Right lobe of liver (tissue), 4 donors: Measurements from ENCODE around the gene MAP10.

Experiments used
- POLR2A ChIP-seq: fragments of 450-650 bp; IDR thresholded peaks from one replicate; pipeline ENCODE4 v1.6.1; 2017; ENCODE audit warnings: antibody characterized with exemption, mild to moderate bottlenecking
- TF ChIP-seq, protein P1 (sequence below), 4 donors: fragments of 200-600 bp in 3 of 4; fragments of 450-650 bp in 1 of 4; IDR thresholded peaks; one replicate each; pipeline versions ENCODE4 v1.5.1 to v1.8.0; 2016 to 2022; ENCODE audit warnings: antibody characterized with exemption in 4 of 4, mild to moderate bottlenecking in 2 of 4
- donor health status: DM: no; HTN: no; CAD: no.
- donor health status: DM: no; HTN: no; CAD: no.
- donor health status: DM: no; HTN: yes; CAD: no.

DNA sequence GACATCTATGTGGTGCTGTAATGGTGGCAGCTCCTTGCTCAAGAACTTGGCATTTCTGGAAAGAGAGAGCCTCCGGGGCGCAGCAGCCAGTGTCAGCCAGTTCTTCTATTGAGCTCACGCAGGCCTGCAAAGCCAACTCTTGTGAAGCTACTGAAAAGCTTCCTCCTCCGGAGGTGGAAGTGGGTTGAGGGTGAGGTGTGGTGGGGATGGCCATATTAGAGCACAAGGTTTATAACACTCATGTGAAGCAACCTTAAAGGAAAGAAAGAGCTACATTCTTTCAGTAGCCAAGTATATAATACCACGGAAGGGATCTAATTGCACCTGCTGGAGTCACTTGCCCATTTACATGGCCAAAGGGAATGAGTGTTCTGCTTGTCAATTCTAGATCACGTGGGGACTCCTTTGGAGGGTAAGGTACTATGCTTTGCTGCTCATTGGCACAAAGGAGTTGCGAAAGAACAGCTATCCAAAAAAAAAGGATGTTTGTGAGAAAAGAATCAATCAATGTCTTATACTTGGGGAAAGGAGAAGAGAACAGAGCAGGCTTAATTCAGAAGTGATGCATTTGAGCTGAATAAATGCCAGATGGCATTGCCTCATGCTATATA lies 18.3 kb upstream of the MAP10 start:
- TF ChIP-seq, protein P1, sequence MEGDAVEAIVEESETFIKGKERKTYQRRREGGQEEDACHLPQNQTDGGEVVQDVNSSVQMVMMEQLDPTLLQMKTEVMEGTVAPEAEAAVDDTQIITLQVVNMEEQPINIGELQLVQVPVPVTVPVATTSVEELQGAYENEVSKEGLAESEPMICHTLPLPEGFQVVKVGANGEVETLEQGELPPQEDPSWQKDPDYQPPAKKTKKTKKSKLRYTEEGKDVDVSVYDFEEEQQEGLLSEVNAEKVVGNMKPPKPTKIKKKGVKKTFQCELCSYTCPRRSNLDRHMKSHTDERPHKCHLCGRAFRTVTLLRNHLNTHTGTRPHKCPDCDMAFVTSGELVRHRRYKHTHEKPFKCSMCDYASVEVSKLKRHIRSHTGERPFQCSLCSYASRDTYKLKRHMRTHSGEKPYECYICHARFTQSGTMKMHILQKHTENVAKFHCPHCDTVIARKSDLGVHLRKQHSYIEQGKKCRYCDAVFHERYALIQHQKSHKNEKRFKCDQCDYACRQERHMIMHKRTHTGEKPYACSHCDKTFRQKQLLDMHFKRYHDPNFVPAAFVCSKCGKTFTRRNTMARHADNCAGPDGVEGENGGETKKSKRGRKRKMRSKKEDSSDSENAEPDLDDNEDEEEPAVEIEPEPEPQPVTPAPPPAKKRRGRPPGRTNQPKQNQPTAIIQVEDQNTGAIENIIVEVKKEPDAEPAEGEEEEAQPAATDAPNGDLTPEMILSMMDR (IDR thresholded peaks at IDR 0.05), result no peak
- no peak for TF ChIP-seq POLR2A
